ENCODE measurements around the gene CLRN1. TPM values are rescaled to one million over a fixed set of nuclear protein-coding genes. Genes with fewer than 3 reads are reported as not detected.

Gene CLRN1
- total and polyA plus RNA-seq, 2 of the 13 experiments (the other 11 are each of a cell fraction or from before 2014, with no cell fraction given), result not detected

DNA sequence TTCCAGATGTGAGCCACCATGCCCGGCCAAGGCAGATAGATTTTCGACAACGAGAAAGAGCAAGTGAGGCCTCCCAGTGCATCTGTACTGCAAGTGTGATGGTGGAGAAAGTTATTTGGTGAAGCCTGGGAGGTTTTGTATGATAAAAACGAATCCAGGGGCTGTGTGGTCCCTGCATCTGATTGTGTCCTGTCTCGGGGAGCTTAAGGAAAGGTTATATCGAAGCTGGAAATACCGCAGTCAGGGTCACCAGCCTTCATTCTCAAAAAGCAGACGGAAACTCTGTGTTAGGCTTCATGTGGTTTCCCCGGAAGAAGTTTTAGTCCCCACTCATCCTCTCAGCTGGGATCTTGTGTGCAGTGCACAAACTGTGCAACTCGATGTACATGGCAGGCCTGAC, 70.7 kb downstream of the CLRN1 start:
- H3K27ac ChIP-seq (ENCODE audit: extremely low read length, insufficient read depth, low read length), result no peak overlapping the region
- peaks cover 0 to 6% of the 10 kb centered on the region in 2 experiments; a peak in 1 of 5 replicates for H3K27me3 ChIP-seq (ENCODE audit: control insufficient read depth in 1 of 2, insufficient read depth in 2 of 2, low read length in 2 of 2)
- H4K20me1 ChIP-seq (ENCODE audit: insufficient read depth, low read length), result no peaks in the 10 kb centered on the region
- no TSS peak for BruUV-seq (replicated peaks)
- H3K79me2 ChIP-seq (ENCODE audit: insufficient read depth, low read length), result no peaks in the 10 kb centered on the region
- in situ Hi-C loops (cut with HindIII; ENCODE audit: extremely low pct_ligation_motif_present, low pct_unique_long_range_greater_than_20kb), result no loop called here
- peaks cover 9% of the 10 kb centered on the region; the same call in 1 of the 2 replicates for H3K4me1 ChIP-seq (ENCODE audit: insufficient read depth, low read length)
- no peak overlapping the region for H3K9ac ChIP-seq (ENCODE audit: insufficient read depth, low read depth, low read length)
- intact Hi-C loops (cut with micrococcal nuclease; ENCODE audit: unreplicated experiment), result no loop called here
- no peak overlapping the region for H3K4me3 ChIP-seq (replicated peaks in 1 of 3; ENCODE audit: insufficient read depth in 1 of 3, low read depth in 2 of 3, low read length in 3 of 3)
- FAIRE-seq (no peak), ATAC-seq (no peak), DNase-seq (ENCODE audit: low spot score) (no peak)
- 35% methylated on average over 10 of the region's 10 CpGs for WGBS (ENCODE audit: low lambda C conversion rate)
- no peaks in the 10 kb centered on the region for H3K36me3 ChIP-seq (replicated peaks in 1 of 2; ENCODE audit: control insufficient read depth in 1 of 2, insufficient read depth in 2 of 2, low read length in 2 of 2)
- H3K4me2 ChIP-seq (ENCODE audit: low read depth, low read length), result no peak overlapping the region
- no peak overlapping the region for H2AFZ ChIP-seq (ENCODE audit: low read length)
- ChIA-PET CTCF (ENCODE audit: low intra/inter-chr PET ratio, low total read pairs) (no interaction called here), POLR2A (no interaction called here)
- no peaks in the 10 kb centered on the region for H3K9me3 ChIP-seq (ENCODE audit: low read length)
- TF ChIP-seq MAX (IDR thresholded peaks at IDR 0.05) (no peak), ZFP62 (CRISPR knock-in tag; IDR thresholded peaks at IDR 0.05) (no peak), SOX13 (IDR thresholded peaks at IDR 0.05) (no peak), SOX13 (CRISPR knock-in tag; conservative IDR thresholded peaks at IDR 0.05 in 1 of 2, IDR thresholded peaks at IDR 0.05 in 1 of 2) (no peak), KMT2B (CRISPR knock-in tag; IDR thresholded peaks at IDR 0.05) (no peak), ZNF75D (CRISPR knock-in tag; IDR thresholded peaks at IDR 0.05; ENCODE audit: borderline replicate concordance) (no peak), KDM3A (CRISPR knock-in tag; IDR thresholded peaks at IDR 0.05; ENCODE audit: low read depth) (no peak), ELF3 (CRISPR knock-in tag; IDR thresholded peaks at IDR 0.05) (no peak), TBL1XR1 (IDR thresholded peaks at IDR 0.05; ENCODE audit: borderline replicate concordance, low read length, partially characterized antibody) (no peak), KAT2B (IDR thresholded peaks at IDR 0.05; ENCODE audit: borderline replicate concordance, low read depth, low read length) (no peak), ZFP37 (CRISPR knock-in tag; IDR thresholded peaks at IDR 0.05; ENCODE audit: borderline replicate concordance) (no peak), IRF2 (CRISPR knock-in tag; IDR thresholded peaks at IDR 0.05) (no peak), ATF3 (CRISPR knock-in tag; IDR thresholded peaks at IDR 0.05) (no peak), SRSF1 (optimal IDR thresholded peaks at IDR 0.05; ENCODE audit: low read depth, low read length) (no peak), TFDP1 (CRISPR knock-in tag; IDR thresholded peaks at IDR 0.05; ENCODE audit: borderline replicate concordance) (no peak)
- TF ChIP-seq, protein P1, sequence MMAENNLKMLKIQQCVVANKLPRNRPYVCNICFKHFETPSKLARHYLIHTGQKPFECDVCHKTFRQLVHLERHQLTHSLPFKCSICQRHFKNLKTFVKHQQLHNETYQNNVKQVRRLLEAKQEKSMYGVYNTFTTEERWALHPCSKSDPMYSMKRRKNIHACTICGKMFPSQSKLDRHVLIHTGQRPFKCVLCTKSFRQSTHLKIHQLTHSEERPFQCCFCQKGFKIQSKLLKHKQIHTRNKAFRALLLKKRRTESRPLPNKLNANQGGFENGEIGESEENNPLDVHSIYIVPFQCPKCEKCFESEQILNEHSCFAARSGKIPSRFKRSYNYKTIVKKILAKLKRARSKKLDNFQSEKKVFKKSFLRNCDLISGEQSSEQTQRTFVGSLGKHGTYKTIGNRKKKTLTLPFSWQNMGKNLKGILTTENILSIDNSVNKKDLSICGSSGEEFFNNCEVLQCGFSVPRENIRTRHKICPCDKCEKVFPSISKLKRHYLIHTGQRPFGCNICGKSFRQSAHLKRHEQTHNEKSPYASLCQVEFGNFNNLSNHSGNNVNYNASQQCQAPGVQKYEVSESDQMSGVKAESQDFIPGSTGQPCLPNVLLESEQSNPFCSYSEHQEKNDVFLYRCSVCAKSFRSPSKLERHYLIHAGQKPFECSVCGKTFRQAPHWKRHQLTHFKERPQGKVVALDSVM (CRISPR knock-in tag; IDR thresholded peaks at IDR 0.05), result no peak
- TF ChIP-seq, protein P2, sequence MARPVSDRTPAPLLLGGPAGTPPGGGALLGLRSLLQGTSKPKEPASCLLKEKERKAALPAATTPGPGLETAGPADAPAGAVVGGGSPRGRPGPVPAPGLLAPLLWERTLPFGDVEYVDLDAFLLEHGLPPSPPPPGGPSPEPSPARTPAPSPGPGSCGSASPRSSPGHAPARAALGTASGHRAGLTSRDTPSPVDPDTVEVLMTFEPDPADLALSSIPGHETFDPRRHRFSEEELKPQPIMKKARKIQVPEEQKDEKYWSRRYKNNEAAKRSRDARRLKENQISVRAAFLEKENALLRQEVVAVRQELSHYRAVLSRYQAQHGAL (CRISPR knock-in tag; IDR thresholded peaks at IDR 0.05; ENCODE audit: not compliant biosample characterization), result no peak
- TF ChIP-seq, protein P3, sequence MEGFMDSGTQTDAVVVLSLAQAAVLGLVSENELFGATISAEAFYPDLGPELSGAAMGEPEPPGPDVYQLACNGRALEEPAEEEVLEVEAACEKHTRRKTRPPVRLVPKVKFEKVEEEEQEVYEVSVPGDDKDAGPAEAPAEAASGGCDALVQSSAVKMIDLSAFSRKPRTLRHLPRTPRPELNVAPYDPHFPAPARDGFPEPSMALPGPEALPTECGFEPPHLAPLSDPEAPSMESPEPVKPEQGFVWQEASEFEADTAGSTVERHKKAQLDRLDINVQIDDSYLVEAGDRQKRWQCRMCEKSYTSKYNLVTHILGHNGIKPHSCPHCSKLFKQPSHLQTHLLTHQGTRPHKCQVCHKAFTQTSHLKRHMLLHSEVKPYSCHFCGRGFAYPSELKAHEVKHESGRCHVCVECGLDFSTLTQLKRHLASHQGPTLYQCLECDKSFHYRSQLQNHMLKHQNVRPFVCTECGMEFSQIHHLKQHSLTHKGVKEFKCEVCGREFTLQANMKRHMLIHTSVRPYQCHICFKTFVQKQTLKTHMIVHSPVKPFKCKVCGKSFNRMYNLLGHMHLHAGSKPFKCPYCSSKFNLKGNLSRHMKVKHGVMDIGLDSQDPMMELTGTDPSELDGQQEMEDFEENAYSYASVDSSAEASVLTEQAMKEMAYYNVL (CRISPR knock-in tag; IDR thresholded peaks at IDR 0.05; ENCODE audit: borderline replicate concordance), result no peak

Measured in HepG2 (cell line).